ENCODE results near the gene CCDC102A. TPM values are rescaled to one million over a fixed set of nuclear protein-coding genes. Genes with fewer than 3 reads are reported as not detected.

CCDC102A gene
- total RNA-seq, 1 donor from 2014 or later, result 30.6 TPM

DNA sequence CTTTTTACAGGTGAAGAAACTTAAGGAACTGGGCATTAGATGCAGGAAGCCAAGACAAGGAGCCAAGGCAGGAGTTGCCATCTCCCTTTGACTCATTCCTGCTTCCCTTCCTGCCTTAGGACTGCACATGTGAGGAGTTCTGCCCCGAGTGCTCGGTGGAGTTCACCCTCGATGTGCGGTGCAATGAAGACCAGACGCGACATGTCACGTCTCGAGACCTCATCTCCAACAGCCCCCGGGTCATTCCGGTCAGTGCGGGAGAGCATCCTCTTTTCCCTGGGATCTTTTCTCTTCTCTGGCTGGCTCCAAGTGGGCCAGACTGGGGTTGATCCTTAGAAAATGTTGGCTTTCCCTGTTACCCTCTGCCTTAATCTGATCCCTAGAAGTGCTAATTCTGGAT lies 67.3 kb downstream of the CCDC102A start:
- Mint-ChIP-seq H3K4me1 (peaks cover 1% of the 10 kb centered on the region), H3K36me3 (peaks cover 26% of the 10 kb centered on the region), H3K27me3 (ENCODE audit: low read depth) (no peaks in the 10 kb centered on the region), H3K9me3 (no peaks in the 10 kb centered on the region), H3K27ac (no peak overlapping the region), H3K4me3 (no peak overlapping the region)
- no peak for DNase-seq (ENCODE audit: low spot score in 2 of 2, unreplicated experiment in 2 of 2)
- TF ChIP-seq, protein P1, sequence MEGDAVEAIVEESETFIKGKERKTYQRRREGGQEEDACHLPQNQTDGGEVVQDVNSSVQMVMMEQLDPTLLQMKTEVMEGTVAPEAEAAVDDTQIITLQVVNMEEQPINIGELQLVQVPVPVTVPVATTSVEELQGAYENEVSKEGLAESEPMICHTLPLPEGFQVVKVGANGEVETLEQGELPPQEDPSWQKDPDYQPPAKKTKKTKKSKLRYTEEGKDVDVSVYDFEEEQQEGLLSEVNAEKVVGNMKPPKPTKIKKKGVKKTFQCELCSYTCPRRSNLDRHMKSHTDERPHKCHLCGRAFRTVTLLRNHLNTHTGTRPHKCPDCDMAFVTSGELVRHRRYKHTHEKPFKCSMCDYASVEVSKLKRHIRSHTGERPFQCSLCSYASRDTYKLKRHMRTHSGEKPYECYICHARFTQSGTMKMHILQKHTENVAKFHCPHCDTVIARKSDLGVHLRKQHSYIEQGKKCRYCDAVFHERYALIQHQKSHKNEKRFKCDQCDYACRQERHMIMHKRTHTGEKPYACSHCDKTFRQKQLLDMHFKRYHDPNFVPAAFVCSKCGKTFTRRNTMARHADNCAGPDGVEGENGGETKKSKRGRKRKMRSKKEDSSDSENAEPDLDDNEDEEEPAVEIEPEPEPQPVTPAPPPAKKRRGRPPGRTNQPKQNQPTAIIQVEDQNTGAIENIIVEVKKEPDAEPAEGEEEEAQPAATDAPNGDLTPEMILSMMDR (IDR thresholded peaks at IDR 0.05; ENCODE audit: unreplicated experiment), result no peak

DNA sequence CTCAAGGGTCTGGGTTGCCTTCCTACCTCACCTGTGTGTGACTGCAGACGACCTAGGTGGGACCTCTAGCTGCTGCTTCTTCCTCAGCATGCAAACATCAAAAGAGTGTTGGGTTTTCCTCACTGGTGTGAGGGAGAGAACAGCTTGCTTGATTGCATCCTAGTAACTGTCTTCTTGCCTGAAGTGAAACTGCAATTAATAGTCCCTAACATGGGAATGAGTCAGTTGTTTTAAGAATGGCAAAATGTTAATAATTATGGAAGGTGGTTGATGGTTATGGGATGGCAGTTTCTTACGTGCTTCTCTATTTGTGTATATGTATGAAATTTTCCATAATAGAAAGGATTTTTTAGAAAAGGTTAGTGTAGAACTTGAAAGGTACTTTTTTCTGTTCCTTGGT lies 68.0 kb downstream of the CCDC102A start:
- H3K9me3 Mint-ChIP-seq, result no peaks in the 10 kb centered on the region
- DNase-seq (ENCODE audit: low spot score in 2 of 2, unreplicated experiment in 2 of 2), result no peak
- H3K36me3 Mint-ChIP-seq, result peaks cover 28% of the 10 kb centered on the region
- no peak overlapping the region for H3K27ac Mint-ChIP-seq
- H3K27me3 Mint-ChIP-seq (ENCODE audit: low read depth), result no peaks in the 10 kb centered on the region
- peaks cover 8% of the 10 kb centered on the region for H3K4me1 Mint-ChIP-seq
- H3K4me3 Mint-ChIP-seq, result no peak overlapping the region
- TF ChIP-seq, protein P1 (IDR thresholded peaks at IDR 0.05; ENCODE audit: unreplicated experiment), result no peak

DNA sequence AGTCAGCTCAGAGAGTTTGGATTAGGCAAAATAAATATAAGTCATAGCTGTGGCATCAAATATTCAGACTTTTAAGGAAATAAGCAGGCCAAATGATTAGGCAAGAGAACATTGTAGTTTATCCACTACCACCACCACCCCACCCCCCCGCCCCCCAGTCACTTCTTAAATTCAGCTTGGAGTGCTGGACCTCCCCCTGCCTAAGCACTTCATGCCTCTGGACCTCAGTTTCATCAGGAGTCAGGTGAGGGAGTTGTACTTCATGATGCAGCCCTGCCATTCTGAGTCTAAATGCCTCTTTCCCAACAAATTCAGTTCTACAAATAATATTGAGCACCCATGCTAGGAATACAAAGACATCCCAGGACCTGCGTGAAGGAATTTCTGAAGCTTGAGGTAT lies 71.8 kb downstream of the CCDC102A start:
- Mint-ChIP-seq H3K27me3 (ENCODE audit: low read depth) (no peaks in the 10 kb centered on the region), H3K36me3 (peaks cover 24% of the 10 kb centered on the region), H3K9me3 (no peaks in the 10 kb centered on the region), H3K27ac (no peak overlapping the region), H3K4me1 (peaks cover 14% of the 10 kb centered on the region), H3K4me3 (no peak overlapping the region)
- TF ChIP-seq, protein P1 (IDR thresholded peaks at IDR 0.05; ENCODE audit: unreplicated experiment), result no peak
- DNase-seq (ENCODE audit: low spot score in 2 of 2, unreplicated experiment in 2 of 2), result no peak

DNA sequence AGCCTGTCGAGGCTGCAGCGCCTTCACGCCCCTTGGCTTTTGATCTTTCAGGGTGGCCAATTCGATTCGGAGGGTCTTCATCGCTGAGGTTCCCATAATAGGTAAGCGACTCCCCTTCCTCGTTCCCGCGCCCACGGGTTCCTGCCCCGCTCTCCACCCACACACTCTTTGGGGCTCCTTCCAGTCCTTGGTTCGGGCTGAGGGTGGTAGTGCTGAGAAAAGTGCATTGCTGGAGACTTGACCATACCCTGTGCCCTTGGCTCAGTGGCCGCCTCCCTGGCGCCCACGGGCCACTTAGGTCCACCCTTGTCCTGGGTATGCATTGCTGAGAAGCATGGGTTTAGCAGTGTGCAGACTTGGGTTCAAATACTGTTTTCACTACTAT lies 73.4 kb downstream of the CCDC102A start:
- Mint-ChIP-seq H3K36me3 (peaks cover 17% of the 10 kb centered on the region), H3K4me1 (peaks cover 14% of the 10 kb centered on the region), H3K4me3 (peak overlapping the region; percentile 100), H3K27me3 (ENCODE audit: low read depth) (no peaks in the 10 kb centered on the region), H3K27ac (peak overlapping the region; percentile 75), H3K9me3 (no peaks in the 10 kb centered on the region)
- TF ChIP-seq, protein P1 (IDR thresholded peaks at IDR 0.05; ENCODE audit: unreplicated experiment), result no peak
- DNase-seq (ENCODE audit: low spot score in 2 of 2, unreplicated experiment in 2 of 2), result no peak

DNA sequence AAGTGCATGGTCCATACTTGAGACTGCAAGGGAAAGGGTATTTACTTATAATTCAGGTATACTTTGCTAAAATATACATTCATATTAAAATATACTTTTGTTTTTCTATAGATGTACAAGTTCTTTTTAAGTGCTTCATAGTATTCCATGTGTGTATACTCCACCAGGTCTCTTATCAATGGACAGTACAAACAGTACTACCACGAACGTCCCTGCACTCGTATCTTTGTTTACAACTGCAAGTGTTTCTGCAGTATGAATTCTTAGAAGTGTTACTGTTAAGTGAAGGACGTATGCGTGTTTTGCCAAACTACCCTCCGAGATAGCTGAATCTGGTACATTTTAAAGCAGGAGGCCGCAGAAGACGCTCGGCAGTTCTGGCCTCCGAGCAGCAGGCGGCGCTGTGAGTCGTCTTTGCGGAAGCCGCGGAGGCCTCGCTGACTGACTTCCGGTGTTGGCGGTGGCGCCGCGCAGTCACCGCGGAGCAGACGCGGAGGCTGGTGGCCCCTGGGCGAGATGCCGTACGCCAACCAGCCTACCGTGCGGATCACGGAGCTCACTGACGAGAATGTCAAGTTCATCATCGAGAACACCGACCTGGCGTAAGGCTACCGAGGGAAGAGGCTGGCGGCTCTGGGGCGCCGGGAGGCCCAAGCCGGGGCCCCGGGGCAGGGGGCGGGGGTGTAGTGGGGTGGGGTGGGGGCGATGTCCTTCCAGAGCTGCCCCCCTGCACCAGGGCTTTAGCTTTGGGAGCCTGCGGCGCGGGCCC lies 74.0 kb downstream of the CCDC102A start, which contains the start of gene POLR2C:
Gene POLR2C (plus strand): TSS at position 471 of the 769 bp plus-strand sequence. CDS start 46 bp downstream, at position 517.
- Mint-ChIP-seq H3K4me1 (peaks cover 14% of the 10 kb centered on the region), H3K36me3 (peaks cover 17% of the 10 kb centered on the region), H3K27ac (peak within 1 kb of the TSS; percentile 100), H3K4me3 (peak within 1 kb of the TSS; percentile 100), H3K9me3 (no peaks in the 10 kb centered on the region), H3K27me3 (ENCODE audit: low read depth) (no peaks in the 10 kb centered on the region)
- TF ChIP-seq, protein P1 (IDR thresholded peaks at IDR 0.05; ENCODE audit: unreplicated experiment), result peak; percentile 96
- peak; percentile 84 to 95 for DNase-seq (ENCODE audit: low spot score in 2 of 2, unreplicated experiment in 2 of 2)

Other genes starting within 250 kb of the CCDC102A start
- not detected in 3 replicates for gene CCL22, start 177.8 kb downstream of the CCDC102A start, total RNA-seq
- 2.3 to 3.1 TPM (median 2.5 TPM) in 3 replicates for gene CX3CL1, start 164.1 kb downstream of the CCDC102A start, total RNA-seq
- not detected in 3 replicates for gene CCL17, start 131.8 kb downstream of the CCDC102A start, total RNA-seq
- 57.5 to 62.9 TPM (median 59.0 TPM) in 3 replicates for gene CIAPIN1, start 89.2 kb downstream of the CCDC102A start, total RNA-seq
- 43.5 to 48.3 TPM (median 47.4 TPM) in 3 replicates for gene COQ9, start 89.1 kb downstream of the CCDC102A start, total RNA-seq
- 62.1 to 69.1 TPM (median 65.0 TPM) in 3 replicates for gene POLR2C, start 73.9 kb downstream of the CCDC102A start, total RNA-seq
- 79.0 to 83.6 TPM (median 83.6 TPM) in 3 replicates for gene DOK4, start 50.1 kb downstream of the CCDC102A start, total RNA-seq
- 1.1 to 1.3 TPM (median 1.3 TPM) in 3 replicates for gene ADGRG5, start 6.1 kb upstream of the CCDC102A start, total RNA-seq
- gene ADGRG1, start 92.1 kb upstream of the CCDC102A start, total RNA-seq, result 65.8 to 67.1 TPM (median 66.9 TPM) in 3 replicates
- gene ADGRG3, start 131.7 kb upstream of the CCDC102A start, total RNA-seq, result 0.38 TPM in 1 of 3 replicates, not detected in the others
- 0.43 to 0.47 TPM in 2 of 3 replicates, not detected in the other for gene DRC7, start 158.2 kb upstream of the CCDC102A start, total RNA-seq
- 22.1 to 24.9 TPM (median 24.6 TPM) in 3 replicates for gene KATNB1, start 199.2 kb upstream of the CCDC102A start, total RNA-seq